OCI-LY1 (cell line): ENCODE results near the gene OR6C4.
"Not testable (repeated sequence)": the region's sequence is repeated elsewhere in the genome, so short reads cannot be mapped to it uniquely, and the experiment has no call there.

Experiments used
- CTCF ChIP-seq: fragments of 200-600 bp; sonication (generic), shearing (Covaris generic); IDR thresholded peaks from 2 replicates; pipeline ENCODE4 v1.5.1; 2017; ENCODE audit warnings: mild to moderate bottlenecking, antibody characterized with exemption, low read length, moderate library complexity, mixed read lengths
- EZH2 ChIP-seq: fragments of 200-600 bp; sonication (generic), shearing (Covaris generic); IDR thresholded peaks from 2 replicates; pipeline ENCODE4 v1.8.0; 2017; ENCODE audit warnings: borderline replicate concordance, mixed run types, mild to moderate bottlenecking, antibody characterized with exemption, low read length, moderate library complexity, mixed read lengths

GRCh38 chr12:55570060-55570459, 20.7 kb downstream of the OR6C4 start:
- TF ChIP-seq CTCF, EZH2: not testable (repeated sequence)
